Globus pallidus (tissue), 1 donor: ENCODE data around the gene DZIP1.
"Not testable (repeated sequence)": the region's sequence is repeated elsewhere in the genome, so short reads cannot be mapped to it uniquely, and the experiment has no call there.

Experiments
- DNase-seq: peaks from one replicate; pipeline ENCODE4 v3.0.0-alpha.2; 2015; ENCODE audit warnings: low spot score

Gene DZIP1, protein sequence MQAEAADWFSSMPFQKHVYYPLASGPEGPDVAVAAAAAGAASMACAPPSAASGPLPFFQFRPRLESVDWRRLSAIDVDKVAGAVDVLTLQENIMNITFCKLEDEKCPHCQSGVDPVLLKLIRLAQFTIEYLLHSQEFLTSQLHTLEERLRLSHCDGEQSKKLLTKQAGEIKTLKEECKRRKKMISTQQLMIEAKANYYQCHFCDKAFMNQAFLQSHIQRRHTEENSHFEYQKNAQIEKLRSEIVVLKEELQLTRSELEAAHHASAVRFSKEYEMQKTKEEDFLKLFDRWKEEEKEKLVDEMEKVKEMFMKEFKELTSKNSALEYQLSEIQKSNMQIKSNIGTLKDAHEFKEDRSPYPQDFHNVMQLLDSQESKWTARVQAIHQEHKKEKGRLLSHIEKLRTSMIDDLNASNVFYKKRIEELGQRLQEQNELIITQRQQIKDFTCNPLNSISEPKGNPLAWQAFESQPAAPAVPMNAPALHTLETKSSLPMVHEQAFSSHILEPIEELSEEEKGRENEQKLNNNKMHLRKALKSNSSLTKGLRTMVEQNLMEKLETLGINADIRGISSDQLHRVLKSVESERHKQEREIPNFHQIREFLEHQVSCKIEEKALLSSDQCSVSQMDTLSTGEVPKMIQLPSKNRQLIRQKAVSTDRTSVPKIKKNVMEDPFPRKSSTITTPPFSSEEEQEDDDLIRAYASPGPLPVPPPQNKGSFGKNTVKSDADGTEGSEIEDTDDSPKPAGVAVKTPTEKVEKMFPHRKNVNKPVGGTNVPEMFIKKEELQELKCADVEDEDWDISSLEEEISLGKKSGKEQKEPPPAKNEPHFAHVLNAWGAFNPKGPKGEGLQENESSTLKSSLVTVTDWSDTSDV

DNA sequence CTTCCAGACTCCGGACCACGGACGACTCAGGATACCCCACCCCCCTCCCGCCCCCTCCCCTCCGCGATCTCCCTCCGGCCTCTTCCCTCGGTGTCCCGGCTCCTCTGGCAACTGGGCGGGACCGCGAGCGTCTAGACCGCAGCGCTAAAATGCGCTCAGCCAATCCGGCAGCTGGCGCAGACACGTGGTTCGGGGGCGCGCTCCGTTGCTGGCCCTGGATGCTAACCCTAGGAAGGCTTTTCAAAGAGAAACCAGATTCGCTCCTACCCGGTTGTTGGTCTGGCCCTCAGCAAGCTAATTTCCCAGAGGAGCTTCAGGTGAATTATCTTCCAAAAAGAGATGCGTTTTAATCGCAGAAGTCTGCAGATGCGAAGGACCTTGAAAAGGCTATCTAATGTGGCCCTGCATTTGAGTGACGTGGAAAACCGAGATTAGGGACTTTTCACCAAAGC lies at the start of gene DZIP1:
Gene DZIP1 (minus strand): TSS at position 106 of the 452 bp plus-strand sequence. CDS start 2,677 bp downstream, outside the sequence.
- DNase-seq = peak; percentile 46

DNA sequence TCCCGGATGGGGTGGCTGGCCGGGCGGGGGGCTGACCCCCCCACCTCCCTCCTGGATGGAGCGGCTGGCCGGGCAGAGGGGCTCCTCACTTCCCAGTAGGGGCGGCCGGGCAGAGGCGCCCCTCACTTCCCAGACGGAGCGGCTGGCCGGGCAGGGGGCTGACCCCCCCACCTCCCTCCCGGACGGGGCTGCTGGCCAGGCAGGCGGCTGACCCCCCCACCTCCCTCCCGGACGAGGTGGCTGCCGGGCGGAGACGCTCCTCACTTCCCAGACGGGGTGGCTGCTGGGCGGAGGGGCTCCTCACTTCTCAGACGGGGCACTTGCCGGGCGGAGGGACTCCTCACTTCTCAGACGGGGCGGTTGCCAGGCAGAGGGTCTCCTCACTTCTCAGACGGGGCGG lies 46.5 kb upstream of the DZIP1 start:
- DNase-seq = not testable (repeated sequence)

DNA sequence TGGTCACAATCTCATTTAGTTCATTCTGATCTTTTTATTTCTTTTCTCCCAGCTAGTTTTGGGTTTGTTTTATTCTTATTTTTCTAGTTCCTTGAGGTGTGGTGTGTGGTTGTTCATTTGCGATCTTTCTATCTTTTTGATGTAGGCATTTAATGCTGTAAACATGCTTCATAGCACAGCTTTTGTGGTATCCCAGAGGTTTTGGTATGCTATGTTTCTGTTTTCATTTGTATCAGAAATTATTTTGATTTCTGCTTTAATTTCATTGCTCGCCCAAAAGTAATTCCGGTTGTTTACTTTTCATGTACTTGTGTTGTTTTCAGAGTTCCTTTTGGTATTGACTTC lies 45.0 kb upstream of the DZIP1 start:
- DNase-seq = no peak

DNA sequence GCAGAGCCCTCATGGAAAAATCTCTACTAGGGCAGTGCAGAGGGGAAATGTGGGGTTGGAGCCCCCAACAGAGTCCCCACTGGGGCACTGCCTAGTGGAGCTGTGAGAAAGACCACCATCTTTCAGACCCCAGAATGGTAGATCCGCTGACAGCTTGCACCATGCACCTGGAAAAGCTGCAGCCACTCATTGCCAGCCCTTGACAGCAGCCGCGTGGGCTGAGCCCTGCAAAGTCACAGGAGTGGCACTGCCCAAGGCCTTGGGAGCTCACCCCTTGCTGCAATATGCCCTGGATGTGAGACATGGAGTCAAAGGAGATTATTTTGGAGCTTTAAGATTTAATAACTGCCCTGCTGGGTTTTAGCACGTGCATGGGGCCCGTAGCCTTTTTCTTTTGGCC lies 40.5 kb upstream of the DZIP1 start:
- not testable (repeated sequence) for DNase-seq

DNA sequence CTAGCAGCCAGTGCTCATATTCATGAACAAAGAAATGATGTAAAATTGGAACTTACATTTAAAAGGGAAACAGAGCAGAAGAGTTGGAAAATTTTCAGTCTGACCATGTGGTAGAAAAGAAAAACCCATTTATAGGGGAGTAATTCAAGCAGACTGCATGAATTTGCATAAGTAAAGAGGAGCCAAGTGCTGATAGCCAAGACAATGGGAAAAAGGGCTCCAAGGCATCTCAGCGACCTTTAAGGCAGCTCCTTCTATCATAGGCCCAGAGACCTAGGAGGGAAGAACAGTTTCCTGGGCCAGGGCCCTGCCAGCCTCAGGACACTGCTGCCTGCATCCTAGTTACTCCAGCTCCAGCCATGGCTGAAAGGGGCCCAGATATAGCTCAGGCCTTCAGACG lies 39.9 kb upstream of the DZIP1 start:
- DNase-seq = no peak

DNA sequence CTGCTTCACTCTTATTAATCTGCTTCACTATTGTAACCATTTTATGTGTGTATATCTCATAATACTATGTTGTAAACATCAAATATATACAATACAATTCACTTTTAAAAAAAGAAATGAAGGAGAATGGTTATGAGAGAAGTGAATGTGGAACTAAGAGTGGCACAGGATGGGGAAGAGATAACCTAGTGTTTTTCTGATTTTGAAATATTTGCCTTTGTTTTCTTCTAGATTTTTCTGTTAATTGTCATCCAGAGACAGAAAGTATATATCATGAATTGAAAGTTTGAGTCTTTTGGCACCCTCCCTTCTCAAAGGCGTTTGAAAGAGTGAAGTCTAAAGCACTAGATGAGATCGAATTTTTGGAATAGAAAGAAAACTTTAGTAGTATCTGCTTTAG lies 35.2 kb upstream of the DZIP1 start:
- no peak for DNase-seq

DNA sequence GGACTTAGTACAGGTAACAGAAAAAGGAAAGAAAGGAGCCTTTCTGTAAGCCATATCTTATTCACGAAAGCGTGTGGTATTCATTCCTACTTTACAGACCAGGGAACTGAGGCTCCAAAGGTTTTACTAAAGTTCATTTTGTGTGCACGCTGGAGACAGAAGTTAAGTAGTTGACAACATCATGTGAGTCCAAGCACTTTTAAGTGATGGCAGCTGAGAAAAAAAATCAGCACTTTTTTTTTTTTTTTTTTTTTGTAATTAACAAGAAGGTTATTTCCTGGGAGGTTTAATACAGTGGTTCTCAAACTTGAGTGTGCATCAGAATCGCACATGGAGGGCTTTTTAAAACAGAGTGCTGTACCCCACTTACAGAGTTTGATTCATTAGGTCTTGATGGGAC lies 34.5 kb upstream of the DZIP1 start:
- DNase-seq = no peak

DNA sequence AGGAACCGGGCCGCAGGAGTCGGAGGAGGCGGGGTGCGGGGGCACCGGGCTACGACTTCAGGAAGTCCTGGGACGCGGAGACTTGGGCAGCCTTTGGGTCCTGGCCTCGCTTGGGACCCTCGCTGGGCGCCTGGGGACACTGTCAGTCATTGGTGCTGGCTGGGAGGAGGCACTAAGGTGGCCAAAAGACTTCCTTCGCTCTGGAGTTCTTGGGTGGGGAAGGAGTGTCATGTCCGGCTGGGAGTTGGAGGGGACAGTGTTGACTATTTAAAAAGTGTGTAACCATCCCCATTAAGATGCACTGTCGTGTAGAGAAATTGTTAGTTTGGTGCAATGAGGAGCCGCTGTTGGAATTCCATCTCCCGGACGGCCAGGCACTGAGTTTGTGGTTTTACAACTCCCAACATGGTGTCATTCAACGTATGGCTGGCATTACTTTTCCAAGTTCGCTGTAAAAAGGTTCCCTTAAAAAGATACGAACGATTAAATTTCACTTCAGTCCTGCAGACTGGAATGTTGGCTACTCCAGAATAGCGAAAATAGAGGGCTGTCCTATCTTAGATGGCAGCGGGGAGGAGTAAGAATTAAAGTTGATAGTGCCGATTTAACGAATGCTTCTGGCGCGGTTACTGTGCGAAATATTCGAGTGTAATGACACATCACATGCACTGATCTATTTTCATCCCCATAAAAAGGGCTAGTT lies 33.2 kb upstream of the DZIP1 start:
- DNase-seq = no peak

DNA sequence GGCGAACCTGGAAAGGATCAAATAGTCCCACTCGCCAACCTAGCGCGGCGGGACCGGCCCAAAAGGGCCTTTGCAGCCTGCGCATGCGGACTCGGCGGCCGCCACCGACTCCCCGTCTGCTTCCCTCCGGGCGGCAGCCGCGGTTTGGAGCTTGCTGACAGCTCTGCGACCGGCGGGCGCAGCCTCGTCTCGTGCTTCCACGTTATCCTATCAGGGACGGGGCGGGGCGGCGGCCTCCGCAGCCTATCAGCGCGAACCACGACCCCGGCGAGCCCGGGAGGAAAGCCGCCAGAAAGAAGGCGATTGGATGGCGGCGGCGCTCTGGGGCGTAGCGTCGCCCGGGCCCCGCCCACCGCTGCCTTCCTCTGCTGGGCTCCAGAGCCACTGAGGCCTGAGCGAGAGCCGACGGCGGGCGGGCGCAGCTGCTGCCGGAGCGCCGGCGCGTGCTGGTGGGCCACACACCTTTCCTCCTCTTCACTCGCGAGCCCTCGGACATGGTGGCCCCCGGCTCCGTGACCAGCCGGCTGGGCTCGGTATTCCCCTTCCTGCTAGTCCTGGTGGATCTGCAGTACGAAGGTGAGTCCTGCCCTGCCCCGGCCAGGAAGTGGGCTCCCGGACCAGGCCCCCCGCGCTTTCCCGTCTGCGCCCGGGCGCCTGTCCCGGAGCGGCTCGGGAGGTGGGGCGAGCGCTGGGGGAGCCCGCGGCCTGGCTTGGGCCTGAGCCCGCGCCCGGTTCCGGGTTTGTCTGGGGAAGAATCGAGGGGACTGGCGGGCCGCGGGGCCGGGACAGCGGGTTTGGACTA lies 32.5 kb upstream of the DZIP1 start, which contains the start of gene DNAJC3:
Gene DNAJC3 (plus strand): TSS at position 378 of the 802 bp plus-strand sequence. CDS start 117 bp downstream, at position 495.
- peak; percentile 97 for DNase-seq

DNA sequence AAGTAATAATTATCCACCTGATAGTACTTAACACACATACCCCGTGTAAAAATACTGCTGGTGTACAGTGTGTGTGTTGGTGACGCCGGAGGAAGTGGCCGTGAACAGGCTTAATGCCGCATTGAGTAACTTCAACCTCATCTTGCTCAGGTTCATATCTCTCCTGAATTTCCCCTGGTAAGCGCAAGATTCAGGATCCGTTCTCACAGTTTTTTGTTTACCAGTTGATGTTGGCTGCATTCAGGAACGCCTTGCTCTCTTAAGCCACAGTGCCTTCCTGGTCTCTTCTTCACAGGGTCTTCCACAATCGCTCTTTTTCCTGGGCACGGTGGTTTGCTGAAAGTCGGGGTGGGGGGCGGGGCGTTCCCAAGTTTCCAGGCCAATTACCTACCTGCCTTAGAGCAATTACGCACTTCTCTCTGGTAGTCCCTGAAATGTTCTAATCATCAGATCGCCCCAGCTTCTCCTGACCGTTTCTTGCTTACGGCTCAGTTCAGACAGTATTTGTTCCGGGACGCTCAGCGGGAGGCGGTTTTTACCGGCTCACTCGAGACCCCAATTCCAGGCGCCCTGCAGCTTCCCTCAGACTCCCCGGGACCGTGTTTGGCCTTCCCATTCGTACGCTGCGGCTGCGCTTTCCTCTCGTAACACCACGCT lies 31.7 kb upstream of the DZIP1 start:
- no peak for DNase-seq

DNA sequence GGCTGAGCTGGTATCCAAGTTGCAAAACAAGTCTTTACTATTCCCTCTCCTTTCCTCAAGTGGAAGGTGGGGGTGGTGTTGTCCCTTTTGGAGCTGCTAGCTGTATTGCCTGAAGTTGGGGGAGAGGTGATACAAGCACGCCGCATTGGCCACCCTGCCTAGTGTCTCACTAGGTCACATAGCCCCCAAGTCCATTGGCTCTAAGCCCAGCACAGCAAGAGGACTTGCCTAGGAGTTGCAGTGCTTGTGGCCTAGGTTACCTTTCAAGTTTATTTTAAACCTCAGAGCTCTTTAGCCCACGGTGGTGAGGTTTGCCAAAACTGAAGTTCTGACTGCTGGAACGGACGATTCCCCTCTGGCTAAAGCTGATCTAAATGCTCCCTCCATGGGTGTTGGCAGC lies 27.1 kb upstream of the DZIP1 start:
- DNase-seq = no peak

DNA sequence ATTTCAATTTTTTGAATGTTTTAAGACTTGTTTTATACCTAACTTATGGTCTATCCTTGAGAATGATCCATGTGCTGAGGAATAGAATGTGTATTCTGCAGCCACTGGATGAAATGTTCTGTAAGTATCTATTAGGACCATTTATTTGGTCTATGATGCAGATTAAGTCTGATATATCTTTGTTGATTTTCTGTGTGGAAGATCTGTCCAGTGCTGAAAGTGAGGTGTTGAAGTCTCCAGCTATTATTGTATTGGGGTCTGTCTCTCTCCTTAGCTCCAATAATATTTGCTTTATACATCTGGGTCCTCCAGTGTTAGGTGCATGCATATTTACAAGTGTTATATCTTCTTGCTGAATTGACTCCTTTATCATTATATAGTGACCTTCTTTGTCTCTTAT lies 22.7 kb upstream of the DZIP1 start:
- not testable (repeated sequence) for DNase-seq

DNA sequence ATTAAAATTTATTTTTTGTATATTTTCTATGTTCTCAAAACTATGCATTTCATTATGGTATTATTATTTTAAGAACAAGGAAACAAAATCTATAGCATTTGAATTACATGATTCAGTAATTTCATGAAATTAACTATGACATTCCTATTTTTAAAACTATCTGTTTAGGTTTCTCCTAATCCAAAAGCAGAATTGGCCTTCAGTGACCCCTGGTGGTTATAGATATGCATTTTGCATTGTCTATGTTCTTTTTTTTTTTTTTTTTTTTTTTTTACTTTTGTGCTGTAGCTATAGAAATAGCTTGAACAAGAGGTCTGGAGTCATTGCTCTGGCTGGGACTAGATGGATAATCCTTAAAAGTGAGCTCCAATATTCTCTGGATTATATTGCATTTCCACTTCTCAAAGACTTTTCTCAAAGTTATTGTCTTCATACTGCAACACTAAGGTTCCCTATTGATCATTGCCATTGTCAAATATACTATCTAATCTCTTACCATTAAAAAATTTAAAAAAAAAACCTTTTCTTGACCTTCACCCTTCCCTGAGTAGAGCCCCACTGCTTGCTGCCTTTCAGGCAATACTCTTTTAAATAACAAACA lies 16.6 kb upstream of the DZIP1 start:
- DNase-seq = no peak

DNA sequence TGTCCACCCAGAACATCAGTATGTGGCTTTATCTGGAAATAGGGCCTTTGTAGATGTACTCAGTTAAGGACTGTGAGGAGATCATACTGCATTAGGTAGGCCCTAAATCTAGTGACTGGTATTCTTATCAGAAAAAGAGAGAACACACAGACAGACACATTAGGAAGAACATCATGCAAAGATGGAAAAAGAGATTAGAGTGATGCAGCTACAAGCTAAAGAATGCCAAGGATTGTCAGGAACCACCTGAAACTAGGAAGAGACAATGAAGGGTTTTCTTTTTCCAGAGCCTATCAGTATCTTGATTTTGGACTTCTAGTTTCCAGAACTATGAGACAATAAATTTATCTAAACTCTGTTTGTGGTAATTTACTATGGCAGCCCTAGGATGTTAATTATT lies 15.0 kb upstream of the DZIP1 start:
- no peak for DNase-seq

DNA sequence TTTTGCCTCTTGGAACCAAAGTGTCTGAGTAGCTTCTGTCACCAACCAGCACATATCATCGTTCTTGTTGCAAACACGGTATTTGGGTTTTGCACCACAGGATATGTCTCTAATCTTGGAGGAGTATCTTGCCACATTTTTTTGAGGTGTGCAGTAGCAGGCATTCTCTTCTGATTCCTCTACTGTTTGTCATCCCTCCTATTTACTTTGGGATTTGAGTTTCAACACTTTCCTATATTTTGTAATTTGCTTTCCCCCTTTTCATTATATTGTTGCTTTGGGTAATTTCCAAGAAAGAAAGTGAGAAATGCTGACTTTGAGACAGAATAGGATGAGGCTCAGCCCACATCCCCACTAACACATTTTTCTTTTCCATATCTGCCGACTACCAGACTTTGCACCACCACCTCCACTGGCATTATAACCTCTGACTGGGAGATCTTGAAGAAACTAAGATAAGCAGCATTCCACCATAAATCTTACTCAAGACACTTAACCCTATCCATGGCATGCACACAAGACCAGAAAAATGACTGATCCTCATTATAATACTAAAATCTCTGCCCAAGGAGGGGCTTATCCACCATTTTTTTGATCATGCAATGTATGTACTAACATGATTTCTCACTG lies 12.0 kb upstream of the DZIP1 start:
- no peak for DNase-seq

DNA sequence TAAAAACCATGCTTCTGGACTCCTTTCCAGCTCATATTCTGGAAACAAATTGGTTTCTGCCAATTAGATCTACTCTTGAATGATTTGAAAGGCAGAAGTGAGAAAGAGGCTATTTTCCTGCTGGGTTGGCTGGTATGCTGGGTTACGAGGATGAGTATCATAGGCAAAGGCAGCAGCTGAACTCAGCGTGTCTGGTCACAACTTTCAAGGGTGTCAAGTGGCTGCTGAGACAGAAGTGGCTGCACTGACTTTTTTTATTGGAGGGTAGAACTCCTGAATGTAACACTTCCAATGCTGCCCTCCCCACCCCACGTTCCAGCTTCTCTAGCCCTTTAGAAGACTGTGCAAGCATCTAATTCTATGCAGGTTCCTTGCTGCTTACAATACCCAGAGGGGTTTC lies 8.3 kb upstream of the DZIP1 start:
- DNase-seq = no peak

DNA sequence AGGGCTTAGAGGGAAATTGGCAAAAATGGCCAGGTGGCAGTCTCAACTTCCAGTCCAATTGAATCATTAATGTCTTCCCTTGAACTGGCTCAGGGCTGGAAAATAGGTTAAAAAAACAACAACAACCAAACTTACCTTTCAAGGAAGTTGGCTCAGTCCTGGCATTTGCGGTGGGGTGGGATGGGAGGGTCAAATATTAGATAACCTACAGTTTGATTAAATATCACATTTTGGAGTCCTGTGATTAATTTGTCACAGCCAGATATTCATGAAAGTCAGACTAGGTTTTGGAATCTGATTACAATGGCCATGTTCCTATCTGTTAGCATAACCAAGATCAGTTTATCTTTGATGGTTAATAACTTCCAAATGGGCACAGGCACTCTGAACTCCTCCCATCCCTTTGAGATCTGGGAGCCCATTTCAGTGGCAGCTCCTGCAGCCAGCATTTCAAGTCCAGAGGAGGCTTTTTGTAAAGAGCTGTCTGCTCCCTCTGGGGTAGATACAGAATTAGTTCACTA lies 7.8 kb upstream of the DZIP1 start:
- DNase-seq = no peak

DNA sequence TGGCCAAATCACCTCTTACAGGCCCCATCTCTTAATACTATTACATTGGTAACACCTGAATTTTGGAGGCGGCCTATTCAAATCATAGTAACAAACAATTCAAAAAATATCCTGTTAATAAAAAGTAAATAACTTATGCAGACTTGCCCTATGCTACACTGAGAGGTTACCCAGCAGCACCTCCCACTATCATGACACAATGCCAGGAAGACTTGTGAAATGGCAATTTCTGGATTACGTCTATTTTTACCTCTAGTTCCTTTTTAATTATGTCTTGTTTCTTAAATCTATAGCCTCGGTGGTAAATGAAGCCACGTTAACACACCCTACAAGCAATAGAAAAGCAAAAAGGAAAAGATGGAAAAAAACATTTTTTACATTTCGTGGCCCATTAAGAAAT lies 6.2 kb upstream of the DZIP1 start:
- no peak for DNase-seq

DNA sequence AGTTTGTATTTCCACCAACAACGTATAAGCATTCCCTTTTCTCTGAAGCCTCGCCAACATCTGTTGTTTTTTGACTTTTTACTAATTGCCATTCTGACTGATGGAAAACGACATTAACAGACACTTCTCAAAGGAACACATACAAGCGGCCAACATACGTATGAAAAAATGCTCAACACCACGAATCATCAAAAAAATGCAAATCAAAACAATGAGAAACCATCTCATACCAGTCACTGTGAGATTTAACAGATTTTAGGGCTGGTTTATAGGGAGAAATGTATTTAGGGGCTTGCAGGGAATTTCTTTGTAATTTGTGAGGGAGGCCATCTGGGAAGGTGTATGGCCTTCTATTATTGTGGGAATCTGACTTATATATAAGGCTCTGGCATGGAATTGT lies 2.8 kb upstream of the DZIP1 start:
- DNase-seq = no peak
